Stimulated activated effector memory CD8-positive, alpha-beta T cell treated with anti-CD3 and anti-CD28 coated beads, Interleukin-12 subunit alpha, Interleukin-12 subunit beta, amount 100 ng/mL, for 72 hours (primary cell): ENCODE data around the gene NDUFA7.
A peak's percentile ranks its signal among the peaks of the same experiment; 100 is the strongest.
"Not testable (repeated sequence)": the region's sequence is repeated elsewhere in the genome, so short reads cannot be mapped to it uniquely, and the experiment has no call there.

Source experiments
- ATAC-seq: fragments of 150-1000 bp; cut with Tn5 transposase; 2 replicates; pipeline ENCODE4 v1.10.0; 2021
- DNase-seq, 2 donors: peaks; one replicate each; pipeline ENCODE4 v3.0.0; 2021 to 2022; ENCODE audit warnings: low spot score in 2 of 2
- H3K27ac Mint-ChIP-seq: one replicate; pipeline ENCODE4 v1.8.0; 2022; ENCODE audit warnings: mild to moderate bottlenecking, mixed read lengths
- H3K36me3 Mint-ChIP-seq: one replicate; pipeline ENCODE4 v1.8.0; 2022; ENCODE audit warnings: mild to moderate bottlenecking, mixed read lengths
- H3K4me1 Mint-ChIP-seq: one replicate; pipeline ENCODE4 v1.8.0; 2022; ENCODE audit warnings: mixed read lengths
- H3K4me3 Mint-ChIP-seq: one replicate; pipeline ENCODE4 v1.8.0; 2022; ENCODE audit warnings: mild to moderate bottlenecking, mixed read lengths
- H3K9me3 Mint-ChIP-seq: one replicate; pipeline ENCODE4 v1.8.0; 2022; ENCODE audit warnings: mixed read lengths

NDUFA7 gene

DNA sequence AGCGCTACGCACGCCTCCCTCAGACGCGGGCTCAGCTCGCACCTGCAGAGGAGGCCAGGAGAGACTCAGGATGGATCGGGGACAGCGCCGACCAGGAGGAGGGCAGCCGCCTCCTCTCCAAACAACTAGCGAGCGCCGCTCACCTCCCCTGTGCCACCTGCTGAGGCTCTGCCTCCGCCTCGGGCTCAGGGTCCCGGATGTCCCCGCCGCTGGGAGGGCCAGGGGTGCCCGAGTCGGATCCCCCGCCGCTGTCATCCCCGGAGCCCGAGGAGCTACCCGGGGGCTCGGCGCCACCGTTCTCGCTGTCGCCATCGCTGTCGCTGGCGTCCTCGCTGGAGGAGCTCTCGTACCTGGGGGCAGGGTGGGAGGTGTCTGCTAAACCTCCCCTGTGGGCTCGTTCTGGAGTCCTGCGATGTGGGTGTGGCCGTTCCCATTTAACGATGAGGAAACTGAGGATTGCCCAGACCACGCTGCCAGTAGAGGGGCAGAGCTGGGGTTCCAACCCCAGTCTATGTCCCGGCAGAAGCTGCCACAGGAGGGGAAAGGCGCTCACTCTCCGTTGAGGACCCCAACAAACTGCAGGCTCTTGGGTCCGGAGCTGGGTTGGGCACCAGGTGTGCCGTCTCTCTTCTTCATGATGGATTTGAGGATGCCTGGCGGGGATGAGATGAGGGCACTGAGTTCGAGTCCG lies 12.7 kb upstream of the NDUFA7 start:
- no peaks in the 10 kb centered on the region for H3K4me1 Mint-ChIP-seq
- no peak overlapping the region for H3K27ac Mint-ChIP-seq
- no peaks in the 10 kb centered on the region for H3K9me3 Mint-ChIP-seq
- H3K36me3 Mint-ChIP-seq = no peaks in the 10 kb centered on the region
- no peak for DNase-seq
- peak overlapping the region; percentile 26 for H3K4me3 Mint-ChIP-seq
- no peak for ATAC-seq

DNA sequence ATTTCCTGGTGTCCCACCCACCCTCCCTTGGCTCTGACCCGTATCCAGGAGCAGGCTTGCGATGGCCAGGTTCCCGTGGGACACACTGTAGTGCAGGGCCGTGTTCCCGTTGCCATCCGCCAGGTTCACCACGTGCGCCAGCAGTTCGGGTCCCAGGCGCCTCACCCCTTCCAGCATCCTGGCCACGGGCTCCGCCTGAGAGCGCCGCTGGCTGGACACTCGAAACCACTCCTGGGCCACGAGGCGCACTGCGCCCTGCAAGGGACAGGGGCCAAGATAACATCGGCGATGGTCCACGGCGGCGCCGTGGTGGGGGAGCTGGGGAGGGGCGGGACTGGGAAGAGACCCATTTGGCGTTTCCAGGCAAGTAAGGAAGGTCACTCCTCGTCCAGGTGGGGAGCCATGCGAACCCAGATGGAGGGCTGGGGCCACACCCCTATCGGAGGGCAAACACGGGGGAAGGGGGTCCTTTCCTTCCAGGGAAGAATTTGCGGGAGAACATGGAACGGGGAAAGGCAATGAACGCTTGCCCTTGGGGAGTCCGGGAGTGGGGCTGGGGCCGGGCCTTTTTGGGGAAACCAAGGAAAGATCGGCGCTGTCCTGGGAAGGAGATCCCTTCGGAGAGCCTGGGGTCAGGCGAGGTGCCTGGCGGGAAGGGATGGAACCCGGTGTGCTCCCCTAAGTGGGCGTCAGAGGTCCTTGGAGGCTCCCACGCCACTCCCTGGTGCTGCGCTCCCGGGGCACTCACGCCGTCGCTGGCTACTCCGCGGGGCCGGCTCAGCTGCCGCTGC lies 12.0 kb upstream of the NDUFA7 start:
- ATAC-seq = no peak
- H3K4me3 Mint-ChIP-seq = peak overlapping the region; percentile 23

DNA sequence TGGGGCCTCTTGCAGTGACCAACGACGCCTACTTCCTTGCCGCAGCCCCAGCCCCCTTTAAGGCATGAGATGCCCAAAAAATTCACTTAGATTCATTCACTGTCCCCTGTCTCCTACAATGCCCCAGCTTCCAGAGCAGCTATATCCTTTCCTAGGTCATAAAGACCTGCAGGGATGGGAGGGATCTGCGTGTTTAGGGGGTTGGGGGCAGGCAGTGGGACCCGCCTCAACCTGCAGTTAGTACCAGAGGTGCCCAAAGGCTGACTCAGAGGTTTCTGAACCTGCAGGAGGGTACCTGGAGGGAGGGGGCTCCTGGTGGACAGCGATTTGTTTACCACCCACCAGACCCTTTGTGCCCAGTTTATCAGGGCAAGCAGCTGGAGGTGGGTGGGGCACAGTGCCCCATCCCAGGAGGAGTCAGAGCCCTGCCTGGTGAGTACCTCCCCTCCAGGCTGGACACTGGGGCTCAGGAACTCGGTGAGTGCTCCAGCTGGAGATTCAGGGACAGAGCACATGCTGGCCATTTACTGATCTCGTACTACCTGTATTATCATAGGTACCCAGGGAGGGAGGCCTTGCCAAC lies 10.2 kb upstream of the NDUFA7 start:
- Mint-ChIP-seq H3K9me3 (no peaks in the 10 kb centered on the region), H3K4me3 (no peak overlapping the region), H3K27ac (no peak overlapping the region), H3K4me1 (no peaks in the 10 kb centered on the region), H3K36me3 (no peaks in the 10 kb centered on the region)
- DNase-seq (no peak), ATAC-seq (no peak)

More for the DNA sequence above, 12.0 kb upstream of the NDUFA7 start:
- Mint-ChIP-seq H3K9me3 (no peaks in the 10 kb centered on the region), H3K4me1 (no peaks in the 10 kb centered on the region), H3K27ac (no peak overlapping the region), H3K36me3 (no peaks in the 10 kb centered on the region)
- no peak for DNase-seq

DNA sequence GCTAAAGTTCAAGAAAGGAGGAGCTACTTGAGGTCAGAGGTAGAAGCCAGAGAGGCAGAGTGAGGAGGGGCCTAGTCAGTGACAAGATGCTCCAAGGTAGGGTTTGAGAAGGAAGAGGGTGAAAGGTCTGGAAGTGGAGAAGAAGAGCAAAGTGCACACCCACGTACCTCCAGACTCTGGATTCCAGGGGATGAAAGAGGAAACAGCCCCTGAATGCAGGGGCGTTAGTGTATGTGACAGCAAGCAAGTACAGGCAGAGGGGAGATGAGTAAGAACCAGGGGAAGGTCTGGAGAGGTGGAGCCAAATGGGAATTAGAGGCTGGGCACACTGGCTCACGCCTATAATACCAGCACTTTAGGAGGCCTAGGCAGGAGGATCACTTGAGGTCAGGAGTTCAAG lies 8.8 kb upstream of the NDUFA7 start:
- ATAC-seq = no peak
- Mint-ChIP-seq H3K4me1 (no peaks in the 10 kb centered on the region), H3K4me3 (no peak overlapping the region), H3K27ac (no peak overlapping the region), H3K9me3 (no peaks in the 10 kb centered on the region), H3K36me3 (no peaks in the 10 kb centered on the region)
- no peak for DNase-seq

DNA sequence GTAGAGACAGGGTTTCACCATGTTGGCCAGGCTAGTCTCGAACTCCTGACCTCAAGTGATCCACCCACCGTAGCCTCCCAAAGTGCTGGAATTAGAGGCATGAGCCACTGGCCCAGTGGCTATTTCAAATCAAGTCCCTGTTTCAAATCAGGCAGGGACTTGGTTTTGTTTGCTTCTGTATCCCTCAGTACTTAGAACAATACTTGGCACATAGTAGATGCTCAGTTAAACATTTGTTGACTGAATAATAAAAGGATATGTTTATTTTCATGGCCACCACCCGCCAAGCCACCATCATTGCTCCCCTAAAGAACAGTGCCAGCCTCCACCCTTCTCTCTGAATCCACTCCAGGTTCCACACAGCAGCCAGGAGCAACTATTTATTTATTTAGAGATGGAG lies 4.3 kb upstream of the NDUFA7 start:
- Mint-ChIP-seq H3K4me1 (peaks cover 6% of the 10 kb centered on the region), H3K36me3 (peaks cover 39% of the 10 kb centered on the region), H3K27ac (no peak overlapping the region), H3K4me3 (no peak overlapping the region), H3K9me3 (no peaks in the 10 kb centered on the region)
- DNase-seq = no peak
- no peak for ATAC-seq

DNA sequence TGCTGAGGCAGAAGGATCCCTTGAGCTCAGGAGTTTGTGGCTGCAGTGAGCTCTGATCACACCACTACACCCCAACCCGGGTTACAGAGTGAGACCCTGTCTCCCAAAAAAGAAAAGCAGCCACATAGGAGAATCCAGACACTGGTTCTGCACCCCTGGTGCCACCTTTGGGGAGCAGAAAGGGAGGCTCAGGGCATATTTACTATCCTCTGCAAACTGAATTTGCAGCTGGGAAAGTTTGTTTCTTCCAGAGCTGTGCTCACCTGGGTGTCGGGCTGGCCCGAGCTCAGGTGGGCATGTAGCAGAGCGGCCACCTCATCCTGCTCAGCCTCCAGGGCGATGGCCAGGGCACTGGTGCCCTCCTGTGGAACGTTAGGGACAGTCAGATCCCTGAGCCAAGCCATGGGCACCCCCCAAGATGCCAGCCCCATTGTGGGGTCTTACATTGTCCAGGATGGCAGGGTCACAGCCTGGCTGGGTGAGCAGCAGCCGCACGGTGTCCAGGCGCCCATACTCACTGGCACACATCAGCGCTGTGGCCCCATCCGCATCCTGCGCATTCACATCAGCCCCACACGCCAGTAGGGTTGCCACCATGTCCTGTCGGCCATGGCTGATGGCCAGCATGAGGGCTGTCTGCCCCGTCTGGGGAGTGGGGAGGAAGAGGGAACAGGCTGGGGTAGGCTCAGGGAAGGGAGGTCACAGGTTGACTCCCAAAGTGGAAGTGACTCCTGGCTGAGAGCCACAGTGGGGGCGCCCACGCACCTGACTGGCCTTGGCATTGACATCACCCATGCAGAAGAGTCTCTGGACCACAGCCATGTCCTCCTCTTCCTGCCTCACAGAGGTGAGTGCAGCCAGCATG lies 3.2 kb upstream of the NDUFA7 start:
- Mint-ChIP-seq H3K4me3 (peak overlapping the region; percentile 97), H3K36me3 (peaks cover 41% of the 10 kb centered on the region), H3K9me3 (no peaks in the 10 kb centered on the region), H3K4me1 (peaks cover 16% of the 10 kb centered on the region), H3K27ac (peak overlapping the region; percentile 58)
- no peak for DNase-seq
- ATAC-seq = no peak

DNA sequence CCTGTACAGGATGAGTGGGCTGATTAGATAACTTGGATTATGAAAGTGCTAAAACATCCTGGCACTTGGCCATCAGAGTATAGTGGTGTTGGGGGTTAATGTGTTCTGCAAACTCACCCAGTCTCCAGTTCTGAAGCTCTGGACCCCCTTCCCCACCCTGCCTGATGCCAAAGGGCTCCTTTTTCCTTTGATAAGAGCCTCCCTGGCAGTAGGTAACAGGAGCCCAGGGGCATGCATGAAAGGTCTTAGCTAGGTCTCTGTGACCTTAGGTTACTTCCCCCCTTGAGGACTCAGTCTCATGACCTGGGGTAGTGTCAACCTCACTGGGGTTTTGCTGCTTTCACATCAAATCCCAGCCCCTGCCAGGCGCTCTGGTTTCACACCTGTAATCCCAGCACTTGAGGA lies 2.6 kb upstream of the NDUFA7 start:
- ATAC-seq (no peak), DNase-seq (no peak)
- H3K4me3 Mint-ChIP-seq = peak overlapping the region; percentile 97
- H3K4me1 Mint-ChIP-seq = peaks cover 18% of the 10 kb centered on the region
- peak overlapping the region; percentile 58 for H3K27ac Mint-ChIP-seq
- H3K9me3 Mint-ChIP-seq = no peaks in the 10 kb centered on the region
- peaks cover 46% of the 10 kb centered on the region for H3K36me3 Mint-ChIP-seq

DNA sequence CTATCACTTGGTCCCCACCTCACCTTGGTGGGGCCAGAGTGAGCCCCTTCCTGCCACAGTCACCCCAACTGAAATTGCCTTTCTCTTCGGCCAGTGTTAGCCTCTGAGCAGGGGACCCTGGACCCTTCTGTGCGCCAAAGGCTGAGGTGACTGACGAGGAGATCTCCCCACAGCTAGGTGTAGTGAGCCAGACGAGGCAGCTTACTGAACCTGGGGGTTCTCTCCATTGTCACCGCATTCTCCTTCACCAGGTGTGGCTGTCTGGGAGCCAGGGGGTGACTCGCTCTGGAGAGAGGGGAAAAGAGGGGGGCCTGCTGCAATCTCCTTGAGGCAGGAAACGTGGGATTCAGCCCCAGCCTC lies 1.4 kb upstream of the NDUFA7 start:
- peak overlapping the region; percentile 98 for H3K27ac Mint-ChIP-seq
- H3K4me1 Mint-ChIP-seq = peaks cover 18% of the 10 kb centered on the region
- H3K4me3 Mint-ChIP-seq = peak overlapping the region; percentile 97
- ATAC-seq = no peak
- no peak for DNase-seq
- no peaks in the 10 kb centered on the region for H3K9me3 Mint-ChIP-seq
- peaks cover 52% of the 10 kb centered on the region for H3K36me3 Mint-ChIP-seq

DNA sequence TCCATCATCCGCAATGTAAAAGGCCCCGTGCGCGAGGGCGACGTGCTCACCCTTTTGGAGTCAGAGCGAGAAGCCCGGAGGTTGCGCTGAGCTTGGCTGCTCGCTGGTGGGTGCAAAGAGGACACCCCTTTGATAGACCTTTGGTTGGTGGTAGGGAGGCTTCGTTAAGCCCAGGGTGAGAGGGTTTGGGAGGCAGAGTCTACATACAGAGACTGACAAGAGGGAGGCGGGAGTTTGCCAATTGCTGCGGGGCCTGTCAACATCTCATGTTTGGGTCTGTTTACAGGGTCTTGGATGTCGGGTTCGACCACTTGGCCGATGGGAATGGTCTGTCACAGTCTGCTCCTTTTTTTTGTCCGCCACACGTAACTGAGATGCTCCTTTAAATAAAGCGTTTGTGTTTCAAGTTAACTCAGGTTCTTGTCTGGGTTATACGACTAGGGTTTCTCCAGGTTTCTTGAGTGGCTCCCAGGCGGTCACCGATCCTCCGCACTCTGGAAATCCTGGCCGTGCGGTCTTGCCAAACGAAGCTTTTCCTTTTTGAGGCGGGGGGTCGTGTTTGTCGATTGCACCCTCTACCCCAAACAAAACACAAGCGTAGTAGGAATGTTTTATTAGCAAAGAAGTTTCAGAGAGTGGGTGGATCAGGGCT lies 937 bp upstream of the NDUFA7 start:
- no peak for DNase-seq
- peaks cover 18% of the 10 kb centered on the region for H3K4me1 Mint-ChIP-seq
- H3K36me3 Mint-ChIP-seq = peaks cover 55% of the 10 kb centered on the region
- no peaks in the 10 kb centered on the region for H3K9me3 Mint-ChIP-seq
- ATAC-seq = peak; percentile 5
- H3K27ac Mint-ChIP-seq = peak overlapping the region; percentile 98
- peak overlapping the region; percentile 97 for H3K4me3 Mint-ChIP-seq

DNA sequence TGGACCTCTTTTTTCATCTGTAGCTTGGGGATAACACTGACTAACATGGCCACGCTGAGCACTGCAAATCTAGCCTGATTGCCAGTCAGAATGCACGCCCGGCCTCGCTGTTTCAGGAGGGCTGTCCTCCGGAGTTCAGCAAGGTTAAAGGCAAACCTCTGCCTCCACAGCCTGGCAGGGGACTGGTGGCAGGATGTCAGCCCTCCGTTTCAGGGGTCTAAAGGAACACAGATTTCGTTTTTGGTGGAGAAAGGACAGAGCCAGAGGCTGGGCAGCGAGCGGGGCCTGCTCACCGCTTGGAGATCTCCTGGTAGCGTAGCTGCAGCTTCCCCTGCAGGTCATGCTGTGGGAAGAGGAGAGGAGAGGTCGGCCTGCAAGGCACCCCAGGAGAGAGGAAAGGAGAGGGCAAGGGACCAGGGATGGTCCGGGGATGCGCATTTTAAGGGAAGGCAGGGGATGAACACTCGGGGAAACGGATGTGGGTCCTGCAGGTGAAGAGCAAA lies 560 bp downstream of the NDUFA7 start:
- H3K36me3 Mint-ChIP-seq = peaks cover 70% of the 10 kb centered on the region
- H3K4me1 Mint-ChIP-seq = peaks cover 18% of the 10 kb centered on the region
- H3K9me3 Mint-ChIP-seq = no peaks in the 10 kb centered on the region
- no peak for DNase-seq
- peak overlapping the region; percentile 98 for H3K27ac Mint-ChIP-seq
- peak; percentile 25 for ATAC-seq
- H3K4me3 Mint-ChIP-seq = peak overlapping the region; percentile 97

DNA sequence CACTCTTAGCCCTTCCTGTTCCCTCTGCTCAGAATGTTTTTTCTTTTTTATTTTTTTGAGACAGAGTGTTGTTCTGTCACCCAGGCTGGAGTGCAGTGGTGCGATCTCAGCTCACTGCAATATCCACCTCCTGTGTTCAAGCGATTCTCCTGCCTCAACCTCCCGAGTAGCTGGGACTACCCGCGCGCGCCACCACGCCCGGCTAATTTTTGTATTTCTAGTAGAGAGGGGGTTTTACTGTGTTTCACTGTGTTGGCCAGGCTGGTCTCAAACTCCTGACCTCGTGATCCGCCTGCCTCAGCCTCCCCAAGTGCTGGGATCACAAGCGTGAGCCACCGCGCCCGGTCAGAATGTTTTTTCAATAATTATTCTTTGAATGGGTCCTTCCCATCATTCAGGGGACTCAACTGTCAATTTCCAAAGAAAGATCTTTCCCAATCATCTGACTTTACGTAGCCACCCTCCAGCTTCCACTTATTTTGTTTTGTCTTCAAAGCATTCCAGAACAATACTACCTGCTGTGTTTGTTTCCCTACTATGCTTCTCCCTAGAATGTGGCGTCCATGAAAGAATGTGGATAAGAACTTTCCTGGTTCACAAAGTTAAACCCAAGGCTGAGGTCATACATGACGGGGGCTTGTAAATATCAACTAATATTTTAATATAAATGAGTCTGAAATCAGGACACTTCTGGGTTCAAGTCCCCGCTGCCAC lies 1.2 kb downstream of the NDUFA7 start:
- Mint-ChIP-seq H3K9me3 (no peaks in the 10 kb centered on the region), H3K4me3 (peak overlapping the region; percentile 97), H3K4me1 (peaks cover 18% of the 10 kb centered on the region), H3K36me3 (peaks cover 74% of the 10 kb centered on the region), H3K27ac (peak overlapping the region; percentile 98)
- DNase-seq (no peak), ATAC-seq (no peak)

DNA sequence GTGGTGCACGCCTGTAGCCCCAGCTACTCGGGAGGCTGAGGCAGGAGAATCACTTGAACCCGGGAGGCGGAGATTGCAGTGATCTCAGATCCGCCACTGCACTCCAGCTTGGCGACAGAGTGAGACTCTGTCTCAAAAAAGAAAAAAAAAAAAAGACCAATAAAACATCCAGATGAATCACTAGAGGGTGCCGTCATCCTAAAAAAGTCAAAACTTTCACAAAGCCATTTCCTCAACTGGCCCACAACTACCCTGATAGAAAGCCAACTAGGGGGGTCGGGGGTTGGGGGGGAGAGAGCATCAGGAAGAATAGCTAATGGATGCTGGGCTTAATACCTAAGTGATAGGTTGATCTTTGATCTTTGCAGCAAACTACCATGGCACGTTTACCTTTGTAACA lies 2.3 kb downstream of the NDUFA7 start:
- H3K9me3 Mint-ChIP-seq, DNase-seq, ATAC-seq, H3K27ac Mint-ChIP-seq, H3K4me3 Mint-ChIP-seq: not testable (repeated sequence)
- Mint-ChIP-seq H3K36me3 (peaks cover 79% of the 10 kb centered on the region), H3K4me1 (peaks cover 18% of the 10 kb centered on the region)

DNA sequence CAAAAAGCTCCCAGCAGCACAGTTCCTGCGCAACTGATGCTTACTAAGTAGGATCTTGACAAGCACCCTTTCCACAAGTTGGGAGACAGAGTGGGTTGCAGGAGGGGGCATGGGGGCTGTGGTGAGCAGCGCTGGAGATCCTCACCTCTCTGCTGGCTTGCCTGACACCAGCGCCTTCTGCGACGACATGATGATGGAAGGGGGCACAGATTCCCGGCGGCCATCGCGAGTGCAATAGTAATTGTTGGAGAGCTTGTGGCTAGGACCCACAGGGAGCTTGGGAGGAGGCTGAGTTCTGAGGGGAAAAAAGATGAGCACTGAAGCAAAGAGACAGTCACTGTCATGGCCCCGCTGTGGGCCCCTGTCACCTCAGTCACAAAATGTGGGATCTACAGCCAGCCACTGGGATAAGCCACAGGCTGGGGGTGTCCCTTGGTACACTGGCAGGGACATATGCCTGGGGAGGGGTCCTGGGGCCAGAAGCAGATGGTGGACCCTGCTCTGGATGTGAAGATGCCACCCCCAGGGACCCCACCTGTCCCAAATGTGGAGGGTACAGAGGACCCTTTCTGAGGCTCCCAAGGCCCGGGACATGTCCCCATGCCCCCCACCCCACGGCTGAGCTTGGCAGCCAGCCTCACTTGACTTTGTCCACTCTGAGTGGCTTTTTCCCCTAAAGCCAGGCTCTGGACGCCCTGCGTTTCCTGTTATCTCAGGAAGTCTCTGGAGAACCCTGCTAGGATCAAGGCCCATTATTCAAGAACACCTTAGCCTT lies 4.6 kb downstream of the NDUFA7 start:
- no peak for ATAC-seq
- no peaks in the 10 kb centered on the region for H3K9me3 Mint-ChIP-seq
- H3K4me3 Mint-ChIP-seq = no peak overlapping the region
- peak overlapping the region; percentile 72 for H3K27ac Mint-ChIP-seq
- peaks cover 70% of the 10 kb centered on the region for H3K36me3 Mint-ChIP-seq
- no peak for DNase-seq
- H3K4me1 Mint-ChIP-seq = peaks cover 18% of the 10 kb centered on the region
